Measurements from ENCODE around the gene PRKAR2B. TPM values are rescaled to one million over a fixed set of nuclear protein-coding genes. Genes with fewer than 3 reads are reported as not detected.

The PRKAR2B gene
- 7.8 to 8.3 TPM (median 7.8 TPM) in 3 replicates for total RNA-seq

DNA sequence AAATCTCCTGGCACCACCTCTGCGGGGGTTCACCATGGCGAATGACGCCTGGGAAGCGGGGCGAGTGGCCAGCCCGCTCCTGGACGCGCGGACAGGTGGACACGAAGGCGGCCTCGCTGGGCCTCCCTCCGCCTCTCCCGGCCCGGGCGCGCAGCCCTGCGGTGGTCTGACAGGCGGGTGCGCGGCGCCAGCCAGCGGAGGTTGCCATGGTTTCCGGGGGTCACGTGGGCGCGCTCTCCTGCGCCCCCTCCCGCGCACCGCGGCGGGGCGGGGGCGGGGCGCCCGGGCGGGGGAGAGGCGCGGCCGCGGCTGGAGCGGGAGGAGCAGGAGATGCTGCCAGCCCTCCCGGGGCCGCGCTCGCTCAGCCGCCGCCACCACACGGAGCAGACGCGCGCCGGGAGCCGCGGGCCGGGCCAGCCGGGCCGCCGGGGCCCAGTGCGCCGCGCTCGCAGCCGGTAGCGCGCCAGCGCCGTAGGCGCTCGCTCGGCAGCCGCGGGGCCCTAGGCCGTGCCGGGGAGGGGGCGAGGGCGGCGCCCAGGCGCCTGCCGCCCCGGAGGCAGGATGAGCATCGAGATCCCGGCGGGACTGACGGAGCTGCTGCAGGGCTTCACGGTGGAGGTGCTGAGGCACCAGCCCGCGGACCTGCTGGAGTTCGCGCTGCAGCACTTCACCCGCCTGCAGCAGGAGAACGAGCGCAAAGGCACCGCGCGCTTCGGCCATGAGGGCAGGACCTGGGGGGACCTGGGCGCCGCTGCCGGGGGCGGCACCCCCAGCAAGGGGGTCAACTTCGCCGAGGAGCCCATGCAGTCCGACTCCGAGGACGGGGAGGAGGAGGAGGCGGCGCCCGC lies at the start of gene PRKAR2B:
TSS of gene PRKAR2B (plus strand) at position 359 of the 848 bp plus-strand sequence. CDS start at position 562, 203 bp downstream.
- no peaks in the 10 kb centered on the region for H3K36me3 Mint-ChIP-seq
- TF ChIP-seq, protein P1, sequence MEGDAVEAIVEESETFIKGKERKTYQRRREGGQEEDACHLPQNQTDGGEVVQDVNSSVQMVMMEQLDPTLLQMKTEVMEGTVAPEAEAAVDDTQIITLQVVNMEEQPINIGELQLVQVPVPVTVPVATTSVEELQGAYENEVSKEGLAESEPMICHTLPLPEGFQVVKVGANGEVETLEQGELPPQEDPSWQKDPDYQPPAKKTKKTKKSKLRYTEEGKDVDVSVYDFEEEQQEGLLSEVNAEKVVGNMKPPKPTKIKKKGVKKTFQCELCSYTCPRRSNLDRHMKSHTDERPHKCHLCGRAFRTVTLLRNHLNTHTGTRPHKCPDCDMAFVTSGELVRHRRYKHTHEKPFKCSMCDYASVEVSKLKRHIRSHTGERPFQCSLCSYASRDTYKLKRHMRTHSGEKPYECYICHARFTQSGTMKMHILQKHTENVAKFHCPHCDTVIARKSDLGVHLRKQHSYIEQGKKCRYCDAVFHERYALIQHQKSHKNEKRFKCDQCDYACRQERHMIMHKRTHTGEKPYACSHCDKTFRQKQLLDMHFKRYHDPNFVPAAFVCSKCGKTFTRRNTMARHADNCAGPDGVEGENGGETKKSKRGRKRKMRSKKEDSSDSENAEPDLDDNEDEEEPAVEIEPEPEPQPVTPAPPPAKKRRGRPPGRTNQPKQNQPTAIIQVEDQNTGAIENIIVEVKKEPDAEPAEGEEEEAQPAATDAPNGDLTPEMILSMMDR (IDR thresholded peaks at IDR 0.05; ENCODE audit: unreplicated experiment), result no peak
- DNase-seq (ENCODE audit: low spot score in 2 of 2, unreplicated experiment in 2 of 2), result peak; percentile 86 to 90
- peak within 1 kb of the TSS; percentile 78 for H3K27ac Mint-ChIP-seq
- H3K27me3 Mint-ChIP-seq (ENCODE audit: low read depth), result no peaks in the 10 kb centered on the region
- H3K4me1 Mint-ChIP-seq, result peaks cover 21% of the 10 kb centered on the region
- H3K4me3 Mint-ChIP-seq, result peak within 1 kb of the TSS; percentile 92
- H3K9me3 Mint-ChIP-seq, result no peaks in the 10 kb centered on the region

- no peaks in the 10 kb centered on the region for H3K4me1 Mint-ChIP-seq
- H3K4me3 Mint-ChIP-seq, result no peak overlapping the region
- no peak overlapping the region for H3K27ac Mint-ChIP-seq
- H3K36me3 Mint-ChIP-seq, result no peaks in the 10 kb centered on the region
- no peak for DNase-seq (ENCODE audit: low spot score in 2 of 2, unreplicated experiment in 2 of 2)
- H3K9me3 Mint-ChIP-seq, result no peaks in the 10 kb centered on the region
- H3K27me3 Mint-ChIP-seq (ENCODE audit: low read depth), result no peaks in the 10 kb centered on the region
- TF ChIP-seq, protein P1 (IDR thresholded peaks at IDR 0.05; ENCODE audit: unreplicated experiment), result no peak
Measured at GRCh38 chr7:106994833-106995232, 49.7 kb upstream of the PRKAR2B start.

GRCh38 chr7:106997487-106998271 lies 46.8 kb upstream of the PRKAR2B start:
- TF ChIP-seq, protein P1 (IDR thresholded peaks at IDR 0.05; ENCODE audit: unreplicated experiment), result no peak
- H3K27me3 Mint-ChIP-seq (ENCODE audit: low read depth), result no peaks in the 10 kb centered on the region
- H3K4me3 Mint-ChIP-seq, result no peak overlapping the region
- no peaks in the 10 kb centered on the region for H3K4me1 Mint-ChIP-seq
- H3K9me3 Mint-ChIP-seq, result no peaks in the 10 kb centered on the region
- H3K36me3 Mint-ChIP-seq, result no peaks in the 10 kb centered on the region
- no peak for DNase-seq (ENCODE audit: low spot score in 2 of 2, unreplicated experiment in 2 of 2)
- H3K27ac Mint-ChIP-seq, result no peak overlapping the region

DNA sequence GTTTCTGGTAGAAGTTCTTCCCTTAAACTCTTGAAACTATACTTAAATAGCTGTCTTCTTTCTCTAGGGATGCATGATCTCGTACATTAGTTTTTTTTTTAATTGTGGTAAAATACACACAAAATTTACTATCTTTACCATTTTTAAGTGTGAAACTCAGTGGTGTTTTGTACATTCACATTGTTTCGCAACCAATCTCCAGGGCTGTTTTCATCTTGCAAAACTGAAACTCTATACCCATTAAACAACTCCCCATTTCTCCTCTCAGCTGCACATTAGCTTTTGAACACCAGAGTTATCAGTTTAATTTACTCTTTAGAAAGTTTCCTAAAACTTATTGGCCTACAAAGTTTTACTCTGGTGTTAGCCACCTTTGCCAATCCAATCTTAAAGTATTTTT lies 45.5 kb upstream of the PRKAR2B start:
- H3K27ac Mint-ChIP-seq, result no peak overlapping the region
- no peaks in the 10 kb centered on the region for H3K36me3 Mint-ChIP-seq
- H3K27me3 Mint-ChIP-seq (ENCODE audit: low read depth), result no peaks in the 10 kb centered on the region
- no peaks in the 10 kb centered on the region for H3K9me3 Mint-ChIP-seq
- TF ChIP-seq, protein P1 (IDR thresholded peaks at IDR 0.05; ENCODE audit: unreplicated experiment), result no peak
- H3K4me1 Mint-ChIP-seq, result no peaks in the 10 kb centered on the region
- DNase-seq (ENCODE audit: low spot score in 2 of 2, unreplicated experiment in 2 of 2), result no peak
- H3K4me3 Mint-ChIP-seq, result no peak overlapping the region

DNA sequence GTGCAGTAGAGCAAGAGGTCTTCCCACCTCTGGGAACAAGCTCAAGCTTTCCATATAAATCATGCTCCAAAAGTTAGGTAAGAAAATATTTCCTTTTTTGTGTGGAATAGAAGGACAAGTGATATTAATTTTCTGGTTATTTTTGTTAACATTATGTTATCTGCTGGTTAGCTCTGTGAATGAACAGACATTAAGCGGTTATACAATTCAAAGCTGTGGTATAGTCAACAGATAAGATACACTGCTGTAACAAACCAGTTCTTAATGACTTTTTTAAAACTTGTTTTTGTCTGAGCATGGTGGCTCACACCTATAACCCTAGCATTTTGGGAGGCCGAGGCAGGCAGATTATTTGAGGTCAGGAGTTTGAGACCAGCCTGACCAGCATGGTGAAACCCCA lies 43.0 kb upstream of the PRKAR2B start:
- DNase-seq (ENCODE audit: low spot score in 2 of 2, unreplicated experiment in 2 of 2), result no peak
- no peaks in the 10 kb centered on the region for H3K36me3 Mint-ChIP-seq
- no peak overlapping the region for H3K4me3 Mint-ChIP-seq
- H3K27me3 Mint-ChIP-seq (ENCODE audit: low read depth), result no peaks in the 10 kb centered on the region
- H3K9me3 Mint-ChIP-seq, result no peaks in the 10 kb centered on the region
- TF ChIP-seq, protein P1 (IDR thresholded peaks at IDR 0.05; ENCODE audit: unreplicated experiment), result no peak
- H3K4me1 Mint-ChIP-seq, result no peaks in the 10 kb centered on the region
- H3K27ac Mint-ChIP-seq, result no peak overlapping the region

Data from mesothelial cell of epicardium (in vitro differentiated cells).